ENCODE data around the gene RPS17.

Gene RPS17

GRCh38 chr15:82540055-82540983 is at the start of gene RPS17:
RPS17 (minus strand) TSS chr15:82540457; CDS start chr15:82540428, 29 bp downstream.
- DNase-seq: no peak

GRCh38 chr15:82587805-82588204 is 47.5 kb upstream of the RPS17 start:
- DNase-seq: no peak

GRCh38 chr15:82585072-82585471 is 44.8 kb upstream of the RPS17 start:
- DNase-seq: no peak

GRCh38 chr15:82580713-82581112 is 40.5 kb upstream of the RPS17 start:
- no peak for DNase-seq

- DNase-seq: no peak
Observed at GRCh38 chr15:82575335-82575734, 35.1 kb upstream of the RPS17 start.

- no peak for DNase-seq
Observed at GRCh38 chr15:82572986-82573385, 32.7 kb upstream of the RPS17 start.

GRCh38 chr15:82572311-82572710 is 32.1 kb upstream of the RPS17 start:
- DNase-seq: no peak

GRCh38 chr15:82571722-82572222 is 31.5 kb upstream of the RPS17 start:
- no peak for DNase-seq

GRCh38 chr15:82570721-82571508 is 30.7 kb upstream of the RPS17 start:
- no peak for DNase-seq

GRCh38 chr15:82569834-82570233 is 29.6 kb upstream of the RPS17 start:
- DNase-seq: no peak

- no peak for DNase-seq
Observed at GRCh38 chr15:82568986-82569385, 28.7 kb upstream of the RPS17 start.

- DNase-seq: no peak
Observed at GRCh38 chr15:82567661-82568060, 27.4 kb upstream of the RPS17 start.

GRCh38 chr15:82566690-82567089 is 26.4 kb upstream of the RPS17 start:
- DNase-seq: no peak

GRCh38 chr15:82558502-82558901 is 18.2 kb upstream of the RPS17 start:
- no peak for DNase-seq

- no peak for DNase-seq
Observed at GRCh38 chr15:82556315-82557035, 16.2 kb upstream of the RPS17 start.

GRCh38 chr15:82554849-82555248 is 14.6 kb upstream of the RPS17 start:
- no peak for DNase-seq

GRCh38 chr15:82554351-82554750 is 14.1 kb upstream of the RPS17 start:
- DNase-seq: no peak

GRCh38 chr15:82553846-82554245 is 13.6 kb upstream of the RPS17 start:
- DNase-seq: no peak

GRCh38 chr15:82552861-82553260 is 12.6 kb upstream of the RPS17 start:
- DNase-seq: no peak

- DNase-seq: no peak
Observed at GRCh38 chr15:82551646-82552247, 11.5 kb upstream of the RPS17 start.

GRCh38 chr15:82549199-82549665 is 9.0 kb upstream of the RPS17 start:
- no peak for DNase-seq

GRCh38 chr15:82548700-82549099 is 8.4 kb upstream of the RPS17 start:
- no peak for DNase-seq

Data from NCI-H187 (cell line).